ENCODE data around the gene BASP1.
"Not testable (repeated sequence)": the region's sequence is repeated elsewhere in the genome, so short reads cannot be mapped to it uniquely, and the experiment has no call there.

BASP1 gene

GRCh38 chr5:17184588-17184987, 32.8 kb upstream of the BASP1 start:
- H3K4me3 ChIP-seq (ENCODE audit: low read length), result no peak overlapping the region
- no peak overlapping the region for H3K9ac ChIP-seq (ENCODE audit: low read length)
- no peaks in the 10 kb centered on the region for H3K9me3 ChIP-seq (ENCODE audit: control insufficient read depth, low read depth, low read length)
- H3K36me3 ChIP-seq (ENCODE audit: control insufficient read depth, low read depth, low read length), result no peaks in the 10 kb centered on the region
- H3K4me1 ChIP-seq (ENCODE audit: control insufficient read depth, low read depth, low read length), result peaks cover 2% of the 10 kb centered on the region
- no peaks in the 10 kb centered on the region for H3K27me3 ChIP-seq (ENCODE audit: control insufficient read depth, insufficient read depth, low read length)
- no peak overlapping the region for H3K27ac ChIP-seq (ENCODE audit: low read length)

GRCh38 chr5:17185349-17185748, 32.1 kb upstream of the BASP1 start:
- Histone ChIP-seq H3K36me3 (ENCODE audit: control insufficient read depth, low read depth, low read length) (no peaks in the 10 kb centered on the region), H3K9me3 (ENCODE audit: control insufficient read depth, low read depth, low read length) (no peaks in the 10 kb centered on the region), H3K27me3 (ENCODE audit: control insufficient read depth, insufficient read depth, low read length) (no peaks in the 10 kb centered on the region), H3K9ac (ENCODE audit: low read length) (no peak overlapping the region), H3K4me3 (ENCODE audit: low read length) (no peak overlapping the region), H3K4me1 (ENCODE audit: control insufficient read depth, low read depth, low read length) (peaks cover 10% of the 10 kb centered on the region), H3K27ac (ENCODE audit: low read length) (no peak overlapping the region)

GRCh38 chr5:17185773-17186172, 31.7 kb upstream of the BASP1 start:
- peaks cover 14% of the 10 kb centered on the region for H3K4me1 ChIP-seq (ENCODE audit: control insufficient read depth, low read depth, low read length)
- H3K9ac ChIP-seq (ENCODE audit: low read length), result no peak overlapping the region

GRCh38 chr5:17186256-17186655, 31.2 kb upstream of the BASP1 start:
- no peak overlapping the region for H3K9ac ChIP-seq (ENCODE audit: low read length)

More at GRCh38 chr5:17185773-17186172, 31.7 kb upstream of the BASP1 start:
- Histone ChIP-seq H3K36me3 (ENCODE audit: control insufficient read depth, low read depth, low read length) (no peaks in the 10 kb centered on the region), H3K4me3 (ENCODE audit: low read length) (no peak overlapping the region), H3K27ac (ENCODE audit: low read length) (no peak overlapping the region), H3K9me3 (ENCODE audit: control insufficient read depth, low read depth, low read length) (no peaks in the 10 kb centered on the region), H3K27me3 (ENCODE audit: control insufficient read depth, insufficient read depth, low read length) (no peaks in the 10 kb centered on the region)

GRCh38 chr5:17187011-17187785, 30.2 kb upstream of the BASP1 start:
- H3K9ac ChIP-seq (ENCODE audit: low read length), result no peak overlapping the region
- no peaks in the 10 kb centered on the region for H3K36me3 ChIP-seq (ENCODE audit: control insufficient read depth, low read depth, low read length)
- no peaks in the 10 kb centered on the region for H3K27me3 ChIP-seq (ENCODE audit: control insufficient read depth, insufficient read depth, low read length)
- peaks cover 14% of the 10 kb centered on the region for H3K4me1 ChIP-seq (ENCODE audit: control insufficient read depth, low read depth, low read length)
- no peak overlapping the region for H3K4me3 ChIP-seq (ENCODE audit: low read length)
- no peak overlapping the region for H3K27ac ChIP-seq (ENCODE audit: low read length)
- H3K9me3 ChIP-seq (ENCODE audit: control insufficient read depth, low read depth, low read length), result no peaks in the 10 kb centered on the region

More at GRCh38 chr5:17186256-17186655, 31.2 kb upstream of the BASP1 start:
- H3K27ac ChIP-seq (ENCODE audit: low read length), result no peak overlapping the region
- H3K27me3 ChIP-seq (ENCODE audit: control insufficient read depth, insufficient read depth, low read length), result no peaks in the 10 kb centered on the region
- no peak overlapping the region for H3K4me3 ChIP-seq (ENCODE audit: low read length)
- no peaks in the 10 kb centered on the region for H3K9me3 ChIP-seq (ENCODE audit: control insufficient read depth, low read depth, low read length)
- H3K36me3 ChIP-seq (ENCODE audit: control insufficient read depth, low read depth, low read length), result no peaks in the 10 kb centered on the region
- H3K4me1 ChIP-seq (ENCODE audit: control insufficient read depth, low read depth, low read length), result peaks cover 14% of the 10 kb centered on the region

GRCh38 chr5:17187786-17188170, 29.7 kb upstream of the BASP1 start:
- H3K27me3 ChIP-seq (ENCODE audit: control insufficient read depth, insufficient read depth, low read length), result no peaks in the 10 kb centered on the region
- H3K9me3 ChIP-seq (ENCODE audit: control insufficient read depth, low read depth, low read length), result no peaks in the 10 kb centered on the region
- peaks cover 14% of the 10 kb centered on the region for H3K4me1 ChIP-seq (ENCODE audit: control insufficient read depth, low read depth, low read length)
- no peaks in the 10 kb centered on the region for H3K36me3 ChIP-seq (ENCODE audit: control insufficient read depth, low read depth, low read length)
- H3K9ac ChIP-seq (ENCODE audit: low read length), result no peak overlapping the region
- H3K27ac ChIP-seq (ENCODE audit: low read length), result no peak overlapping the region
- H3K4me3 ChIP-seq (ENCODE audit: low read length), result no peak overlapping the region

- peaks cover 14% of the 10 kb centered on the region for H3K4me1 ChIP-seq (ENCODE audit: control insufficient read depth, low read depth, low read length)
- no peak overlapping the region for H3K27ac ChIP-seq (ENCODE audit: low read length)
- H3K27me3 ChIP-seq (ENCODE audit: control insufficient read depth, insufficient read depth, low read length), result no peaks in the 10 kb centered on the region
- no peak overlapping the region for H3K4me3 ChIP-seq (ENCODE audit: low read length)
- H3K9me3 ChIP-seq (ENCODE audit: control insufficient read depth, low read depth, low read length), result no peaks in the 10 kb centered on the region
- no peaks in the 10 kb centered on the region for H3K36me3 ChIP-seq (ENCODE audit: control insufficient read depth, low read depth, low read length)
- no peak overlapping the region for H3K9ac ChIP-seq (ENCODE audit: low read length)
These were observed 27.9 kb upstream of the BASP1 start for GRCh38 chr5:17189381-17190036.

GRCh38 chr5:17190242-17190778, 27.1 kb upstream of the BASP1 start:
- Histone ChIP-seq H3K36me3 (ENCODE audit: control insufficient read depth, low read depth, low read length) (no peaks in the 10 kb centered on the region), H3K27ac (ENCODE audit: low read length) (no peak overlapping the region), H3K27me3 (ENCODE audit: control insufficient read depth, insufficient read depth, low read length) (no peaks in the 10 kb centered on the region)

GRCh38 chr5:17190799-17191391, 26.5 kb upstream of the BASP1 start:
- H3K4me3 ChIP-seq (ENCODE audit: low read length), result no peak overlapping the region
- no peaks in the 10 kb centered on the region for H3K36me3 ChIP-seq (ENCODE audit: control insufficient read depth, low read depth, low read length)
- no peaks in the 10 kb centered on the region for H3K9me3 ChIP-seq (ENCODE audit: control insufficient read depth, low read depth, low read length)
- H3K9ac ChIP-seq (ENCODE audit: low read length), result no peak overlapping the region
- no peak overlapping the region for H3K27ac ChIP-seq (ENCODE audit: low read length)
- no peaks in the 10 kb centered on the region for H3K27me3 ChIP-seq (ENCODE audit: control insufficient read depth, insufficient read depth, low read length)
- H3K4me1 ChIP-seq (ENCODE audit: control insufficient read depth, low read depth, low read length), result peaks cover 14% of the 10 kb centered on the region

More at GRCh38 chr5:17190242-17190778, 27.1 kb upstream of the BASP1 start:
- no peak overlapping the region for H3K9ac ChIP-seq (ENCODE audit: low read length)
- no peaks in the 10 kb centered on the region for H3K9me3 ChIP-seq (ENCODE audit: control insufficient read depth, low read depth, low read length)
- H3K4me3 ChIP-seq (ENCODE audit: low read length), result no peak overlapping the region
- peaks cover 14% of the 10 kb centered on the region for H3K4me1 ChIP-seq (ENCODE audit: control insufficient read depth, low read depth, low read length)

- not testable (repeated sequence) for H3K27me3 ChIP-seq (ENCODE audit: control insufficient read depth, insufficient read depth, low read length); H3K4me3 ChIP-seq (ENCODE audit: low read length); H3K9me3 ChIP-seq (ENCODE audit: control insufficient read depth, low read depth, low read length); H3K9ac ChIP-seq (ENCODE audit: low read length); H3K36me3 ChIP-seq (ENCODE audit: control insufficient read depth, low read depth, low read length); H3K27ac ChIP-seq (ENCODE audit: low read length)
- H3K4me1 ChIP-seq (ENCODE audit: control insufficient read depth, low read depth, low read length), result peaks cover 14% of the 10 kb centered on the region
These were observed 25.9 kb upstream of the BASP1 start for GRCh38 chr5:17191574-17191973.

GRCh38 chr5:17192191-17192590, 25.2 kb upstream of the BASP1 start:
- H3K27ac ChIP-seq (ENCODE audit: low read length), result no peak overlapping the region
- H3K27me3 ChIP-seq (ENCODE audit: control insufficient read depth, insufficient read depth, low read length), result no peaks in the 10 kb centered on the region
- H3K9me3 ChIP-seq (ENCODE audit: control insufficient read depth, low read depth, low read length), result no peaks in the 10 kb centered on the region
- H3K4me1 ChIP-seq (ENCODE audit: control insufficient read depth, low read depth, low read length), result peaks cover 14% of the 10 kb centered on the region
- H3K36me3 ChIP-seq (ENCODE audit: control insufficient read depth, low read depth, low read length), result no peaks in the 10 kb centered on the region
- H3K4me3 ChIP-seq (ENCODE audit: low read length), result no peak overlapping the region
- H3K9ac ChIP-seq (ENCODE audit: low read length), result no peak overlapping the region
